Left renal cortex interstitium (tissue), 4 donors: ENCODE results near the gene ZCCHC24. TPM values are rescaled to one million over a fixed set of nuclear protein-coding genes. Genes with fewer than 3 reads are reported as not detected.
A peak's percentile ranks its signal among the peaks of the same experiment; 100 is the strongest.

Source experiments
- DNase-seq, 4 donors: peaks; one replicate each; pipeline ENCODE4 v3.0.0-alpha.2; 2013; ENCODE audit warnings: low read depth in 4 of 4, low spot score in 2 of 4, missing footprints in 1 of 4
- polyA plus RNA-seq, 4 donors: library from polyadenylated mRNA; unstranded; fragments of 120-200 nt; gene quantifications; one replicate each; pipeline ENCODE4 v1.2.1, GENCODE V29; 2013; ENCODE audit not compliant: insufficient read length in 4 of 4

The ZCCHC24 gene
- polyA plus RNA-seq, 4 donors = 20.1 to 31.4 (median 25.6) TPM

DNA sequence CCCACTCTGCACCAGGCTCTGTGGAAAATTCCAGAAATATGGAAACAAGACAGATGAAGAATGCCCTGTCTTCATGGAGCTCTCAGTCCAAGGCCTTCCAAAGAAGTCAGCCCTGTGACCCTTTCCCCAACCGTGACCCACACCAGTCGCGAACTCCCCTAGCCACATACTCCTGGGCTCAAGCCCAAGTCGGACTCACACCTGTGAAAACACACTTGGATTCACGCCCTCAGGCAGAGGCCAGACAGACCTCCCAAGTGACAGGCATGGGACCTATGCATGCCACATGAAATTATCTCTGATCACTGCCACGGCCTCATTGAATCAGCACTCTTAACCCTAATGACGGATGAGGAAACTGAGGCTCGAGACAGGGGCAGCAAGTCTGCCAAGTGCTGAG lies 42.5 kb downstream of the ZCCHC24 start:
- no peak for DNase-seq

DNA sequence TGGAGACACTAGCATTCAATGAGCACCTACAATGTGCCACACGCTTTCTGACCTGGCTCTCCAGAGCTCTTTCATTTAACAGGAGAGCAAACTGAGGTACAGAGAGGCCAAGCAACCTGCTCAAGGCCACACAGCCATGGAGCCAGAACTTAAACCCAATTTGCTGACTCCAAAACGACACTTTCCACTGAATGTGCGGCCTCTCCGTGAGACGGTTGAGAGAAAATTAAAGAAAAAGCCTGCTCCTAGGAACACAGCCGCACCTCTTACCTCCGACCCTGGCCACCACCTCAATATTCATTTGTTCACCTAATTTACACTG lies 42.8 kb downstream of the ZCCHC24 start:
- no peak for DNase-seq

DNA sequence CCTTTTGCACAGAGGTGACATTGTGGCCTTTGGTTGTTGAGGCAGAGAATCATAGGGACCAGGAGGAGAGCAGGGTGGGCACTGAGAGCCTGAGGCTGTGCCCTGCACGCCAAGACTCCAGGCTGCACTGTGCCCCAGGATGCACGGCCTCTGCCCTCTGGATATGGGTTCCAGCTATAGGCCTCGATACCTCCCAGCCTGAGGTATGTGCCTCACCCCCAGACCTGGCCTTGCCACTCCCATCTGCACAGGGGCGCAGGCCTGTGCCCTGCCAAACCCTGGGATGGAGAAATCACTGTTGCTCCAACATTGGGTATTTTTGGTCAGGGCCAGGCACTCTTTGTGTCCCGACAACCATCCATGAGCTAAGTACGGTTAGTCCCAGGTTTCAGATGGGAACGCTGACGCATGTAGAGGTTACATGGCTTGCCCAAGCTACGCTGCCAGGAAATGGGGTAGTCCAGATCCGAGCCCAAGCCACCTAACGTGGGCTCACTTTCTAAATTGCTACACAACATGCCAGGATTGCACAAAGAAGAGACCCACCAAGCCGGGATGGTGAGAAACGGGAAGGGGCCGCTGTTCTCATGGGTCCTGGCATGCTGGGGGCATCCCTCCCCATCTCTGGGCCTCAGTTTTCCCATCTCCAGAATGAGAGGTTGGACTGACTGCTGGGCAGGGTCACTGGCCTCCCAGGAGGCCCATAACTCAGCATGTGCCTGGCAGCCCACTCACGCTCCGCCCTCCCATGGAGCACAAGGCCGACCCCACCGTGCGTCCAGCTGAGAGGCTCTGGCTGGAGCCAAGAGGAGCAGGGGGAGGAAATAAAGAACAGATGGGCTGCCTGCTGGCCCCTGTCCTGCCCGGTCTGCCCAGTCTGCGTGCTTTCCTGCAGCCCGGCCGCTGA lies 44.2 kb downstream of the ZCCHC24 start:
- DNase-seq = no peak

DNA sequence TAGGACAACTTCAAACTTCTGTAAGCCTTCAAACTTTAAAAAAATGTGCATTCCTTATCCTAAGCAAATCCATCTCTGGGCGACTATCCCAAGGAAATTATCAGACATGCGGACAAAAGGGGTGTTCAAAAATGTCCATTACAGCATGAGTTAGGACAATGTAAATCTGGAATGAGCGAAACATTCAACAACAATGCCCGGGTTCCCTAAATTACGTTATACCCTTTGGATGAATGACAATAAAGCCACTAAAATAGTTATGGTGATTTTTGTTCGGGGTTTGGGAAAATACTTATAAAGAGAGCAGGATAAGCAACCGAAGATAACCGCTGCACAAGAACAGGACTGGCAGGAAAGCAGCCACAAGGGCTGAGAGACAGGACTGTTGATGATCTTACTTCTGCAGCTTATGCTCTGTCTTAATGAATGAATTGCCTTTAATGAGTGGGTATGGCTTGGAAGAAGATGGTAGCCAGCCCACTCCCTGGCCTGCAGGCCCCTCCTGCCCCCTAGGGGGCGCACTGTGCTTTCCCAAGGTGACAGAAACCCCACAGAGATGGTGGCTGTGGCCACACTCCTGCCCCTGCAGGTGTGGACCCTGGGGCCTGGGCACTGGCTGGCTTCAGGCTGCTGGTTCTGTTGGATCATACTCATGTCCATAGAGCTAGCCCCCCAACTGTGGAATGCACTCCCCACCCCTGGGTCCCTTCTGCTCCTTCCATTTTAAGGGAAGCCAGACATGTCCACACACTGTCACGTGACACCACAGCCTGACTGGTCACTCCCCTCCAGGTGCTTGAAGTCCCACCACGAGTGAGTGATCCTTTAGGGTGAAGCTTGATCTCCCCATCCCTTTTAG lies 45.0 kb downstream of the ZCCHC24 start:
- no peak for DNase-seq

DNA sequence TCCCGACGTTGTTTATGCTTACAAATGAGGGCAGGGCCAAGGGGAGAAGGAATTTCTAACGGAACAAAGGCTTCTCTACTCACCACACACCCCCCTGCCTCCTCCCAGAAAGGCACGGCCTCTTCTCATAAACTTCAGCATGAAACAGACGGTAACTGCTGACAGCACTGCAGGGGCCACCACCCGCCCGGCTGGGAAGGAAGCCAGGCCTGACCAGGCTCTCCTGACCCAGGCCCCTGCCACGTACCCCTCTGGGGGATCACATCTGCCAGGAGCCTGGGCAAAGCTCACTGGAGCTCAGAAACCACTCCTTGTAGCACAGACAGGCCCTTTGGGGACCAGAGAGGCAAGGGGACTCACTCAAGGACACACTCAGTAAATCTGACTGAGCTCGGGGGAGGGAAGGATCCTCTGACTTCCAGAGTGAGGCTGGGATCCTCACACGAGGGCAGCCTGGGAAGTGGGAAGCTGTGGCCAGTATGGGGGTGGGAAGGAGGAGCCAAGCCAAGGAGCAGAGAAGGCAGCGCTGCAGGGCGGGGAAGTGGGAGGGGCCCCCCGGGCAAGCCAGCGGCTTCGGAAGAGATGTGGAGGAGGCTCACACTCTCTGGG lies 46.1 kb downstream of the ZCCHC24 start:
- DNase-seq = peak in 3 of 4 donors; percentile 48 to 77 (median 64)

DNA sequence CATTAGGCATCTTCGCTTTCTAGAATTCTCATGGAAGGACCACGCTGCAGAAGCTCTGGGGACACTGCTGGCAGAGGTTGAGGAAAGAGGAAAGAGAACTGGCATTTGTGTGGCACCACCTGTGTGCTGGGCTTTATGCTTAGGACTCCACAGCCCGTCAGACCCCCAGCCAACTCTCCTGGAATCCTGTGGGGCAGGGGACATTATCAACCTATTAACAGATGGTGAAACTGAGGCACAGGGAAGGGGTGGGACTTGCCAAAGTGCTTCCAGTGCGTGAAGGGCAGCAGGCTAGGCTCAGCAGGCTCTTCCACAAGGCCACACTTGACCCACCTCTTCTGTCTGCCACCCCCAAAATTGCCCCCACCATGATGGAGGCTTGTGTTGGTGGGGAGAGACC lies 46.8 kb downstream of the ZCCHC24 start:
- DNase-seq = no peak

DNA sequence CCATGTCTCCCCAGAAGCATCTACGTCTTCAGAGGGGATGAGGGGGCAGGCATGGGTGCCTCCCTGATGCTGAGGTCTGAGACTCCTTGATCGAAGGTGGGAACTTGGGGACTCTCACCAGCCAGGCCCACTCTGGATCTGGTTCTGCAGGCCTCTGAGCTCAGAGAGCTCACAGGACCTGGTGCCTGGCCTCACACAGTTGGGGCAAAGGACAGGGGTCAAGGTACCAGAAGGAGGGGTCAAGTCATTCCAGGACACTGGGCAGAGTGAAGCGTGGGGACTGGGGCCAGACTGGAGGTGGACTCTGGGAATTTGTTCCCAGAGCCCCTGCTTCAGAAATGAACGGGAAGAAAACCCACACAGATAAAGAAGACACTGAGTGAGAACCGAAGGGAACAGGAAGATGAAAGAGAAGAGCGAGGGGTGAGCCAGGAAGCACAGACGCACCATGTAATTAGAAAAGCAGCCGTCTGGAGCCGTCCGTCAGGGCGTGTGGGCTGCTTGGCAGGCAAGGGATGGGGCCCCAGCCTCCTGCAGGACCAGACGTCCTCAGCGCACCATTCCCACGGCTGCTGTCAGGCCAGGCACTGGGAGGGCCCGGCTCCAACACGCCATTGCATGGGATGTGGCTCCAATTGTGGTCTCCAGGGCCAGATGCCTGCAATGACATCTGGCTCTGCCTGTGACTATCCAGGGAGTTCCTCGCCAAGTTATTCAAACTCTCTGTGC lies 47.7 kb downstream of the ZCCHC24 start:
- DNase-seq = no peak

DNA sequence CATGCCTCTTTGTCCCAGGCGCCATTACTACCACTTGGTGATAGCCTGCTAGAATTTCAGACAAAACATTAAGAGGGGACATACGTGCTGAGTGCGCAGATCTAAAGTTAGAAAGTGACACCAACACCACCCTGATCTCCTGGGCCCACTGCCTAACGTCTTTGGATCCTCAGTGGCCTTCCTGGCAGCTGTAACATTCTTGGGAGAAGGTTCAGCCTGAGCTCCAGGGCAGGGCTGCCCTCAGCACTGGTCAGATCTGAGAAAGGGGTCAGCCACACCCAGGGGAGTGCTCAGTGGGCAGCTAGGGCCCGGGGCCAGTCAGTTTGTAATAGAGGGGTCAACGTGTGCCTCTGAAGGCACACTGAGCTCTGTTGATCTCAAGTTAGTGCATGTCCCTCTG lies 48.4 kb downstream of the ZCCHC24 start:
- no peak for DNase-seq

DNA sequence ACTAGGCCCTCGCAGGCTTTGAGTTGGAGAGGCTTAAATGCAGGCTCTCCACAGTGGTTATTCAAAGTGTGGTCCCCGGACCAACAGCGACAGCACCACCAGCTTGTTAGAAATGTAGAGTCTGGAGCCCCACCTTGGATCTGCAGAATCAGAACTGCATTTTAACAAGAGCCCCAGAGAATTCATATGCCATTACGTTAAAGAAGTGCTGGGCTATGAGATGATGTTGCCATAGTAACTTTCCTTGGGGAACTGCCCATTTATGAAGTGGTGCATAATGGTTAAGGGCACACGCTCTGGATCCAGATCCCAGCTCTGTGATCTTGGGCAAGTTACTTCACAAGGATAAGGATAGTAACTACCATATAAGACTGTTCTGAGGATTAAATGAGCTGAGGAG lies 48.9 kb downstream of the ZCCHC24 start:
- no peak for DNase-seq

DNA sequence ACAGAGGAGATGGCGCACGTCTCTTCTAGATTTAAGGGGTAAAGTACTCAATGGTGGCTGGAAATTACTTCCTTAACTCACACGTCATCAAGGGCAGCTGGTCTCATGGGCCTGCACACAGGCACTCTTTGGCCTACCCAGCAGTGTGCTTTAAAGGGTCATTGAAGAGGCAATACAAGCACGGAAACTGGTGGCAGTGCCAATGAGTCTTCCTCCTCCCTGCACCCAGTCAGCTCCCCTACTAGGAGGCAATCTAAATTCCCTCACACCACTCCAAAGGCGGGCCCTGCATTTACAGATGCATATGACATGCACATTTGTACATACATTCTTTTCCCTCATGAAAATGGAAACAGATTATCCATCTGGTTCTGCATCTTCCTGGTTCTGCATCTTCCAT lies 50.8 kb downstream of the ZCCHC24 start:
- DNase-seq = no peak

DNA sequence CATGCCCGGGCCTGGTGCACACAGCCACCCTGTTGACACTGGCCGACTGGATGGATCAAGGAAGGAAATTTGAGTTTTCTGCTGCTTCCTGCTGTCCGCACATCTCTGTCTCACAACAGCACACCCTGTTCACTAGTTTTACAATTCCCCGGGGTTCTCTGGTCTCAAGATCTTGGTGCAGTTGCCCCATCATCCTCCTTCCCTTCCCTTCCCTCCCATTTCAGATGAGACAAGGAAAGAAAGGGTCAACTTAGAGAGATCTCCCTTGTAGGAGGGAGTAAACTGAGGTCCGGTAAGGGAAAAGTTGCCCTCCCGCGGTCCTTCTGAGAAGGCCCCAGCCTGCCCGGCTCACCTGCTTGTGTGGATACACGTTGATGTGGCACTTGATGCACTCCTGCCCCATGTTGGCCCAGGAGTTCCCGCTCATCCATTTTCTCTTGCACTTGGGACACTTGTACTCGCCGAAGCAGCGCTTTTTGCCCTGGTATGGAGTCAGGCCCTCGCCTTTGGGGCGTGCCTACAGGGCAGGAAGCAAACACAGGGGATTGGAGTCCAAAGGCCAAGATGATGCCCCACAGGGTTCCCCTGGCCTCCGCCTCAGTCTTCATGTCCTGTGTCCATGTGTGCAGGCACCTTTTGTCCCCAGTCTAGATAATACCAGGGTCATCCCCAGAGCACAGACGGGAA lies 51.4 kb downstream of the ZCCHC24 start:
- no peak for DNase-seq

DNA sequence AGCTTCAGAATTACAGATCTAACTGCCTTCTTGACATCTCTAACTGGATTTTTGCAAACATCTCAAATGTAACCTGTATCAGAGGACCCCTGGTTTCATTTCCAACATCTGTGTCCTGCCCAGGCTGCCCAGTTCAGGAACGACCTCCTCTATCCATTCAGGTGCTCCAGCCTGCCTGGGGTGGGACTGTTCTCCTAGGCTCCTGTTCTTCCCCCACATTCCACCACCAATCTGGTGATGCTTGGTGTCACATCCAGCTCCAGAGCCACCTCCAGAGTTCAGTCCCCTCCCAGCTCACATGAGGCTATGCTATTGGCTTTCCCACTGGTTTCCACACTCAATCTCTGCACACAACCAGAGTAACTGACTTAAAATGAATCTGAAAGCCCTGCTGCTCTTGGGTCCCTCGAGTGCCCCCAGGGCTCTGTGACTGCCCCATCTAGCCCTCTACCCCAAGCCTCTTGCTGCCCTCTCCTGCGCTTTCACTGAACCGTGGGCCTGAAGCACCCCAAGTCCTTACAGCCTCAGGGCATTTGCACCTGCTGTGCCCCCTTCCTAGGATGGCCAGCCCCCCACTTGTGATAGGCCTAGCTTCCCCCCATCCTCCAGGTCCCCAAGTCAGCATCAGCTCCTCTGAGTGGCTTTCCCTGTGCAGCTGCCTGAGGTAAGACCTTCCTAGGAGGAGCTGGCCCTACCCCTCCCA lies 52.1 kb downstream of the ZCCHC24 start:
- DNase-seq = no peak

DNA sequence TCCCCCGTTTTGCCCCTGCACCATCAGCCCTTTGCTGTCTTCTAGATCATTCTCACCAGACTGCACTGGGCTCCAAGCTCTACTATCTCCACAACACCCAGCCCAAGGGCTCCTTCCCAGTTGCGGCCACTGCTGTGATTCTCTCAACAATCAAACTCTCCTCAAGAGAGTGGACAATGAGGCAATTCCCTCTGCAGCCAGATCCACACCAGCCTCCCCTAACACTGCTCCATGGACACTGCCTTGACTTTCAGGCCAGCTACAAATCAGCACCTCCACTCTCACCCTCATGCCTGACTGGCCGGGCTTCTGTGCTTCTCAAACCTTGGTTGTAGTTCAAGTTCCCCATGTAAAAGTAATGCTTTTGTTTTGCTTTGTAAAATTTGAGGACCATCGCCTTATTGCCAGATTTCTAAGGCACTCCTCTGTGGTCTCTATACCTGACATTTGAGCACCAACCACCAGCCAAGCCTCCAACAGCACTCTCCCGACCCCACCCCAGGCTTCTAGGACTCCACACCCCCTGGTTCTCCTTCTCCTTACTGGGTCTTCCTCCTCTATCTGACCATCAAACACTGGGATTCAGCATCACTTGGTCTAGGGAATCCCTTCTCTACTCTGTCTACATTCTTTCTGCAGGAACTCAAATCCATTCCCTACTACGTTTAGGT lies 52.8 kb downstream of the ZCCHC24 start:
- DNase-seq = no peak

DNA sequence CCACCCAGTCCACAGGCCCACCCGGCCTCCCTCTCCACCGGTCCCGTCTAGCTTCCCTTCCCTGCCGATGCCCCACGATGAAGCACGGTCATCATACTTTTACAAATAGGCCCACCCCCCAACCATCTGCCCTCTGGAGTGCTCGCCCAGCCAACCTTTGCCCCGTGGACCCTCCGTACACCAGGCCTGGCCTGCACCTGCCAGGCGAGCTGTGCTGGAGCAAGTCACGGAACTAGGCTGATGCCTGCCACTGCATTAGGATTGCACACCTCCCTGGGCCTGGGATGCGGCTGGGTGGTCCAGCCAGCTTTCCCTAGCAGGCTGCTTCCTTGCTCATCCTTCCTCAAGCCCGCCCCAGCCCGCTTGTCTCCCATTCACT lies 53.4 kb downstream of the ZCCHC24 start:
- DNase-seq = no peak

DNA sequence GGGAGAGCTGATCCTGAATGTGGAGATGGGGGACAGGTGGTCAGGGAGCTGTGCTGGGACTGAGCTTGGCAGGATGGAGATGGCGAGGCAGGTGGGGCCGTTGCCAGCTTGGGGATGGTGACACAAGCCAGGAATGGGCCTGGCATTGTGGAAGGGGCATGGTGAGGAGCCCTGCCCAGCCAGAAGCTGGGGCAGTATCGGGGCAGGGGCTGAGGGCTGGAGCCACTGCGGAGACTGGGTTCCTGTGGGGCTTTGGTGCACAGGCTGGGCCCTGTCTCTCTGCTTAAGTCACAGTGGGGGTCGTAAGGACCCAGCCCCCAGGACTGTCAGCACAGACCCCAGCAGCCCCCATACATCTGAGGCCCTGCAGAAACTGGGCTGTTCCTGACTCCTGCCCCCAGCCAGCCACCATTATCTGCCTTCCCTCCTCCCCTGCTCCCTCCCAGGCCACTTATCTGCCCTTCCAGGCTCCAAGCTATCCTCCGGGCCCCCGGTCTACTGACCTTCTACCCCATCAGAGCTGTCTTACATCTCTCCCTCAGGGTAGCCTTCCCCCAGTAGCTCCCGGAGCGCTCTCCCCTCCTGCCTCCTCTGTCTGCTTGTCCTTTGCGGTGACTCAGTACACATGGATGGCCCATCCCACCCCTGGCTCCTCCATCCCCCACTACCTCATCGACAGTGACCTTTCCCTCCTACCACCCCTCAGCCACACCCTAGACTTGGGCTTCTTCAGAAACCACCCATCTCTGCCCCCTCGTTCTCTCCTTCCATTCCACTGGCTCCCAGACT lies 54.0 kb downstream of the ZCCHC24 start:
- no peak for DNase-seq

DNA sequence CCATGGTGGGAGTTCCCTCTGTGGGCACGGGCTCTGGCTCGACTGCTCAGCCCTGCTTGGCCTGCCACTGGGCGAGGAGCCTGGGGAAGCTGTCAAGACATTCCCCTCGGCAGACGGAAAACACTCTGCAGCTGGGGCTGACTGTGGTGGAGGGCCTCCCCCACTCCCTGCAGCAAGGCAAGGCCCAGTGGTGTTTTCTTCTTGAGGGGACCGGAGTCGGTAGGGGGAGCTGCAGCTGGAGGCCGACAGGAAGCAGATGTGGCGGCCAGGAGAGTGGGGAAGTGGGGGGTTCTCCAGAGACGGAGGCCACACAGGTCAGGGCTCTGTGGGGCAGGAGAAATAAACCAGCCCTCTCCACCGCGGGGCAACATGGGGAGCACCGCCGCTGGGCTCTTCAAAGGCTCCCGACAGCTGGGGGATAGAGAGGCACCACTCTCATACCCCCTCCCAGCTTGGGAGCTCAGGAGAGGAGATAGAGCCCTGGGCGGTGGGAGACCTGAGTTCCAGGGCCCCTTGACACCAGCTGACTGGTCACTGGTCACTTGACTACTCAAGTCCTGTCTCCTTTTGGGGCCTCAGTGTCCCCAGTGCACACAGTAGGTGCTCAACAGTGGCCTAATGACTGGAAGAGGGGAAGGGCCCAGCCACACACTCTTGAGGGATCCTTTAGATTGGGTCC lies 54.7 kb downstream of the ZCCHC24 start:
- DNase-seq = no peak

DNA sequence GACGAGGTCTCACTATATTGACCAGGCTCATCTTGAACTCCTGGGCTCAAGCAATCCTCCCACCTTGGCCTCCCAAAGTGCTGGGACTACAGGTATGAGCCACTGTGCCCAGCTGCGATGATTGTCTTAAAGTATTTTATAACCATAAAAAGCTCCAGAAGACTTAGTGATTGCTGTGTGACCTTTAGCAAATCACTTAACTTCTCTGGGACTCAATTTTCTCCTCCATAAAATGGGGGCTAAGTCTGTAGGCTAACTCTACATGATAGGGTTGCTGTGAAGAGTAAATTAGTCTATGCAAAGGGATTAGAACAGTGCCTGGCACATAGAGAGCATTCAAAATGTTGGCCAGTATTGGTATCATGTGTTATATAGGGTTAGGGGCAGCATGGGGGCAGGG lies 55.4 kb downstream of the ZCCHC24 start:
- no peak for DNase-seq
